Putamen (tissue), 1 donor: ENCODE measurements around the gene OVCH1.
A peak's percentile ranks its signal among the peaks of the same experiment; 100 is the strongest.

ENCODE experiments used
- DNase-seq: peaks from one replicate; pipeline ENCODE4 v3.0.0-alpha.2; 2016; ENCODE audit warnings: low spot score

OVCH1 gene, protein sequence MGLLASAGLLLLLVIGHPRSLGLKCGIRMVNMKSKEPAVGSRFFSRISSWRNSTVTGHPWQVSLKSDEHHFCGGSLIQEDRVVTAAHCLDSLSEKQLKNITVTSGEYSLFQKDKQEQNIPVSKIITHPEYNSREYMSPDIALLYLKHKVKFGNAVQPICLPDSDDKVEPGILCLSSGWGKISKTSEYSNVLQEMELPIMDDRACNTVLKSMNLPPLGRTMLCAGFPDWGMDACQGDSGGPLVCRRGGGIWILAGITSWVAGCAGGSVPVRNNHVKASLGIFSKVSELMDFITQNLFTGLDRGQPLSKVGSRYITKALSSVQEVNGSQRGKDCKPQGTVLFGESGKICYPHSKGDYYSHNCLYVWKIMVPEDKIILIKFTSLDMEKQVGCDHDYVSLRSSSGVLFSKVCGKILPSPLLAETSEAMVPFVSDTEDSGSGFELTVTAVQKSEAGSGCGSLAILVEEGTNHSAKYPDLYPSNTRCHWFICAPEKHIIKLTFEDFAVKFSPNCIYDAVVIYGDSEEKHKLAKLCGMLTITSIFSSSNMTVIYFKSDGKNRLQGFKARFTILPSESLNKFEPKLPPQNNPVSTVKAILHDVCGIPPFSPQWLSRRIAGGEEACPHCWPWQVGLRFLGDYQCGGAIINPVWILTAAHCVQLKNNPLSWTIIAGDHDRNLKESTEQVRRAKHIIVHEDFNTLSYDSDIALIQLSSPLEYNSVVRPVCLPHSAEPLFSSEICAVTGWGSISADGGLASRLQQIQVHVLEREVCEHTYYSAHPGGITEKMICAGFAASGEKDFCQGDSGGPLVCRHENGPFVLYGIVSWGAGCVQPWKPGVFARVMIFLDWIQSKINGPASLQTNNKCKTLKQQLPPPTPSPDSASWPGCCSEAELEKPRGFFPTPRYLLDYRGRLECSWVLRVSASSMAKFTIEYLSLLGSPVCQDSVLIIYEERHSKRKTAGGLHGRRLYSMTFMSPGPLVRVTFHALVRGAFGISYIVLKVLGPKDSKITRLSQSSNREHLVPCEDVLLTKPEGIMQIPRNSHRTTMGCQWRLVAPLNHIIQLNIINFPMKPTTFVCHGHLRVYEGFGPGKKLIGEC

GRCh38 chr12:29497588-29497987 is at the start of gene OVCH1:
Gene OVCH1, minus strand, starts transcription at chr12:29497686. Its CDS starts 0 bp downstream, at chr12:29497686.
- no peak for DNase-seq

DNA sequence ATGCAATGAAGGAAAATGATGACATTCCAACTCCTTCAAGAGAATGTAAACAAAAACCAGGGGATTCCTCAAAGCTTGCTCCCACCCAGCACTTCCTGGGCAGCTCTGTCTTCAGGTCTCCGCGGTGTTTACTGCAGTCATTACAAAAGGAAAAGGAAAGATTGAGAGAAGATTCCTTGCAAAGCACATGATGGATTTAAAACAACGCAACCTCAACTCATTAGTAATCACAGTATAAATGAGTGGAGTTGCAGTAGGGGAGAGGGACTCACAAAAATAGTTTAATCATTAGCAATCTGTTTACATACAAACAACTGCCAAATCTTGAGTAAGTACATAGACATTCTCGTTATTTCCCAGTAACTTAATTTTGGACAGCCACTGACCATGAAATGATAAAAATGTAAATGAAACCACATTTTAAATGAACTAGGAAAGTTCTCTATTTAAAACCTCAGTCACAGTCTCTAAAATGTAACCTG is 49.7 kb upstream of the OVCH1 start:
- DNase-seq, result no peak

DNA sequence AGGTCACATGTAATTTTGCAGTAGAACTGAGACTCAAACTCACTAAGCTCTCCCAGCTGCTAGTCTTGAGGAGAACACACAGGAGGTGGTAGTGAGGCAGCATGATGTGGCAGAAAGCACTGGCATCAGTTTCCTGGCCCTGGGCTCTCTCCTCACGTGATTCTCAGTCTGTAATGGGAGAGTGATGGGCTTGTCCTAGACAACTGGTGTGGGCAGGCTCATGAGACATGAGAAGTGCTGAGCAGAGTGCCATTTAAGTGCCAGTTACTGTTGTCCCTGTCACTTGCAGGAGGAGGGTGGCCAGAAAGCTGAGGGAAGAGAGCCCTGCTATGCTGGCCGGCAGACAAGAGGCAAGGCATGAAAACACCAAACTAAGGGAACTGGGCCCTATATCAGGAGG is 48.5 kb upstream of the OVCH1 start:
- DNase-seq, result no peak

DNA sequence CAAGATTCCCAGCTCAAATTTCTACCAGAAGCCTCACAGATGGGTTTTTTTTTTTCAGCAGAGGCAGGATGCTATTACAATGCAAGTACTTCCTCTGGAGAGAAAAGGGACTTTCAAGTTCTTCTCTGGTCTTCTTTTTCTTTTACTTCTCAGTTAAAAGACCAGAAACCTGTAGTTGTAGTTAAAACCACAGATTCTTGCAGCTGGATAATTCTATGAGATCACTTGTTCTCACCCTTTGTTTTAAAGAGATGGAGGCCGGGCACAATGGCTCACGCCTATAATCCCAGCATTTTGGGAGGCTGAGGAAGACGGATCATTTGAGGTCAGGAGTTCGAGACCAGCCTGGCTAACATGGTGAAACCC is 47.6 kb upstream of the OVCH1 start:
- no peak for DNase-seq

DNA sequence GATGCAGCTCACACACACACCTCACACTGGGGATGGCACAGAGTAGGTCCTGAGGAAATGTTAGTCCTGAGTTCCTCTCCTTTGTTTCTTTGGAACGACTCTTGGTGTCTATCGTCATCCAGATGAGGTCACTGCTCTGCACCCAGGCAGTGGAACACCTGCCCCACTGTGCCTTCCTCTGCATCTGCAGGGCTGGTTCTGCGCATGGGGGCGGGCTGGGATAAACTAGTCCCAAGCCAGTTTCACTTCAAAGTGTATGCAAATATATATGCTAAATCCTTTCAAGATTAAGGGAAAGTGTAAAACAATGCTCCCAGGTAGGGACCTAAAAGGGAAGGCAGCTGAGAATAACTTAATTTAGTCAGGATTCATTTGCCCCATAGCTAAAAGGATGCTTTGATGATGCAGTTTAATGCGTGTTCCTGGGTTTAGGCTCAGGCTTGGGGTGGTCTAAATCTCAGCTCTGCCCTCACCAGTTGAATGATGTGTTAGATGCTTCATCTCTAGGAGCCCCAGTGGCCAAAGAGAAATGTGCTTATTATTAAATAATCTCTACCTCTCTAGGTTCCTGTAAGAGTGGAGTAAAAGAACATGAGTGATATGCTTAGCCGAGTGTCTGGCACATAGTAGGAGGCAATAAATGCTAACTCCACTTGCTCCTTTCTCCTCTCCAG is 47.1 kb upstream of the OVCH1 start:
- DNase-seq, result no peak

GRCh38 chr12:29543036-29543435 is 45.5 kb upstream of the OVCH1 start:
- DNase-seq, result no peak

GRCh38 chr12:29537298-29537697 is 39.8 kb upstream of the OVCH1 start:
- DNase-seq, result no peak

DNA sequence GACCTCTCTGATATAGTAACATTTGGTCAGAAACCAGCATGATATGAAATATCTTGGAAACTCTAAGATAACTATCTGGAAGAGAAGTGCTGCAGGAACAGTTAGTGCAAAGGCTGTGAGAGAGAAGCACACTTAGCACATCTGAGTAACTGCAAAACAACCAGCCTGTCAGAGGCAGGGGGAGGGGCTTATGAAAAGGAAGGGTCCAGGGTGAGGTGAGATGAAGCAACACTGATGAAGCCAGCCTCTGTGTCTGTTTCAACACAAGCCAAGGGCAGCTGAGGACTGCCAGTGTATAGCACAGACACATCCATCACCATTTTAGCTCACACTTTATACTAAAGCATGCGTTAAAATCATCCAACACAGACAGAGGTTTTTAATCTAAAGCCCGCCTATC is 37.4 kb upstream of the OVCH1 start:
- no peak for DNase-seq

- no peak for DNase-seq
These were observed 36.5 kb upstream of the OVCH1 start for GRCh38 chr12:29533815-29534489.

- DNase-seq, result no peak
These were observed 34.0 kb upstream of the OVCH1 start for GRCh38 chr12:29531471-29531870.

DNA sequence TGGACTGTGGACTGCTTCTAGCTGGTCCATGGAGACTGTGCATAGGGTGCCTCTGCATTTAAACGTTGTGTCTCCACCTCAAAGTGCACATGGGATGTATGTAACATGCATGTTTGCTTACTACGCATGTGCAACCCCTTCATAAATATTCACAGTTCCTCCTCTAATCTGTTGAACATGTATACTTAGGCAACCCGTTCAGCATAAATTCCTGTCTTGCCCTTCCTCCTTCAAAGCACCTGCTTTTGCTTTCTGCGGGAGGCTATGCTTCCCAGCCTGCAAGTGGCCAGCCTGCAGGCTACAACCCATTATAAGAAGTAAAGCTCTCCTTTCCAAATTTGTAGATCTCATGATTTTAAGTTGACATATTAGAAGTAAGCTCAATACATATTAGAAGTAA is 33.0 kb upstream of the OVCH1 start:
- no peak for DNase-seq

DNA sequence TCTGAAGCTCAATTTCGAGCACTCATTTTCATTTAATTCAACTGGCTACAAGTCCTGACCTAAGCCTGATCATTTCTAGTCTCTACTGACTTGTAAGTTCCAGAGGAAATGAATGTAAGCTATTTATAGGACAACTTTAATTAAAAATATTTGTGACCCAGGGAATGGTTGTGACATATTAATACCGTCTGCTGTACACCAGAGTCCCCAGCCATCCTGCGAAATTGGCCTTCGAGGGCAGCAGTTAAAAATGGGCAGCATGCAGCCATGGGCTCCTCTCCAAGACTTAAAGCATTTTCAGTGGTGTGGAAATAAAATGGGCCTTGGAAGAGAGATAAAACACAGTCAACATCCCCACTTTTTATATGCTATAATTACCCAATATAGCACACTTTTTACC is 30.7 kb upstream of the OVCH1 start:
- no peak for DNase-seq

GRCh38 chr12:29521951-29522350 is 24.5 kb upstream of the OVCH1 start:
- DNase-seq, result no peak

GRCh38 chr12:29519585-29520182 is 22.2 kb upstream of the OVCH1 start:
- DNase-seq, result peak; percentile 29

GRCh38 chr12:29518407-29518806 is 20.9 kb upstream of the OVCH1 start:
- DNase-seq, result no peak

GRCh38 chr12:29517264-29517663 is 19.8 kb upstream of the OVCH1 start:
- peak; percentile 17 for DNase-seq

DNA sequence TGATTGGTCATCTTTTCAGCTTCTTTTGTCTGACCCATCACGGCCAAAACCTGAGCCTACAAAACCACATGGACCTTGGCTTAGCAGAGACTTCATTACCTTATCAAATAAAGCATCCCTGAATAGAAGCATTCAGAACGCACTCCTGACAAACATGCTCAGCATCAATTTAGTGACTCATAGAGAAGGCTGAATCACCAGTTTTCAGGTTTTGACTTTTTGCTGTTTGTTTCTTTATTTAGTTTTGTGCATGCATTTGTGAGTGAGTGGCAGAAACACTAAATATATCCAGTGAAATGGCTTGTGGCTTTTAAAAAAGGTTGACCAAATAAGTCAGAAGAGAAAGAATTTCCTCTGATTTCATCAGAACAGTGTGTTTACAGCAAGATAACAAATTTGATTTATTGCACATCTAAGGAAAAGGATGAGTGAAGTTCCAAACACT is 19.0 kb upstream of the OVCH1 start:
- DNase-seq, result no peak

DNA sequence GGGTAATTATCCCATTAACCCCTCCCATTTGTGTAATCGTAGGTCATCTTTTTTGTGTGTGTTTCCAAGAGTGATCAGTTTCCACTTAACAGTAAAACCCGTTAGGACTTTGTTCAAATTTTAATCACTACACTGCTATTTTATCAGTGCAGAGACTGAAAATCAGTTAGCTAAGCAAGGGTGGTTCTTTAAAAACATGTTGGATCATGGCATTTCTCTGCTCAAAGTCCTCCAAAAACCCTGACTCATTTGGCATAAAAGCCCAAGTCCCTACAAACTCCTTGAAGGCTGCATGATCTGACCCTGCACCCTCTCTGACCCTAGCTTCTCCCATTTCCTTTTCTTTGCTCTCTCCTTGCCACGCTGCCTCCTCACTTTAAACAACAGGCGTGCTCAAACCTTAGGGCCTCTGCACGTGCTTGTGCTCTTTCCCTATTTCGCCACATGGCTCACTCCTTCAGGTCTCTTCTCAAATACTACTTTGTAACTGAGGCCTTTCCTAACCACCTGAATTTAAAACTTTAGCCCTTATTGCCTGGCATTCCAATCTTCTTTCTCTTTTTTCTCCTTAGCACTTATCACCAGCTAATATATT is 13.2 kb upstream of the OVCH1 start:
- DNase-seq, result no peak

DNA sequence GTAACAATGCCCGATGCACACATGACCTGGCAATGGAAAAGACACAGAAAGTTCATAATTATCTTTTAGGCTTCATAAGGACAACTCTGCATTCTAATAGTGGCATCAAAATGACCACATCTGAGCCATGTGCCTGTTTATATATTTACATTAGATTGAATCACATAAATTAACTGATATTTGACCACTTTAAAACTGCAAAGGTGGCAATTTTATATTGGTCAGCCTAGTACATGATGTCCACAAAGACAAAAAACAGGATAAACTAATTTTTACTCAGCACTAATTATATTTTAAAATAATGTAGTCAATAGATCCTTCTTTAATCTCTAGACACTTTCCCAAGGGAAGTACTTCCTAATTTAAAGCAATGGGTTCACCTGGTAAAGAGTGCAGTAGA is 12.0 kb upstream of the OVCH1 start:
- no peak for DNase-seq

DNA sequence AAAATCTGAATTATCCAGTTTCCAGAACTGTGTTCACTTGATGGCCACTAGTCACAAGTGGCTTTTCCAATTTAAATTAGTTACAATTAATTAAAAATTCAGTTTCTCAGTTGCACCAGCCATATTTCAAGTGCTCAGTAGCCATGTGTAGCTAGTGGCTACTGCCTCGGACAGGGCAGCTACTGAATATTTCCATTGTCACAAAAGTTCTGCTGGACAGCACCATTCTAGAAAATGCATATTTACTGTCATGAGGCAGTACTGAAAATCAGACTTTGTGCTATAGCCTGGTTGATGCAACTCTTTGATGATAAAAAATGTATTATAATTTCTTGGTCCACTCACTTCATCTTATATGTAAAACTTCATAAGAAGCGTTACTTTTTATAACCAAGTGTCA is 11.5 kb upstream of the OVCH1 start:
- DNase-seq, result no peak

GRCh38 chr12:29505122-29505521 is 7.6 kb upstream of the OVCH1 start:
- no peak for DNase-seq
